Measurements from ENCODE around the gene KLK7. TPM values are rescaled to one million over a fixed set of nuclear protein-coding genes. Genes with fewer than 3 reads are reported as not detected.

The KLK7 gene
- total RNA-seq, 6 experiments from 2014 or later, result not detected

DNA sequence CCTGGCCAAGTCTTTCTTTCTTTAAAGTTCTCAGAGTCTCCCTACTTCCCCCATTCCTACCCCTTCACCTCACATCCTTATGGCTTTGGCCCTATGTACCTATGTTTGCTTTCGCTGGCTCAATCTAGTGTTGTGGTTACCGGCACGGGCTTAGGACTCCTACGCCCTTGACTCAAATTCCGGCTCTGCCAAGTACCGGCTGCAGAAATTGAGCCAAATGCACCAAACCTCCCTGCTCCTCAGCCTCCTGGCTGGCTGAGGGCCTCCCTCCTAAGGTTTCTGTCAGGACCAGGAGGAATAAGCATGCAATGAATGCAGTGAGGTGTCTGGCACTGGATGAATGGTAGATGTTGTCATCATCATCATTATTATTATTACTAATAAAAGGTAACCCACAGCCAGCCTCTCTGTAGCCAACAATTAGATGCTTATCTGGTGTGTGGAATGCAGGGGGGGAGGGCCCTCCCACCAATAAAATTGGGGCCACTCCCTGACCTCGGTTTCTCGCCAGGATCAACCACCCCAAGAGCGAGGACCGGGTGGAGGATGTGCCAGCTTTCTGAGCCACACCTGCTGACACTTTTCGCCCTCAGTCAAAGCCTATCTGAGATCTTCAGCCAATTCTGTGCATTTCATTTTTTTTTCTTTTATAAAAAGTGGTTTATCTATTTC is 51.6 kb downstream of the KLK7 start:
- peaks cover 10% of the 10 kb centered on the region for H3K27me3 Mint-ChIP-seq (ENCODE audit: insufficient read depth)
- DNase-seq, result no peak
- no peaks in the 10 kb centered on the region for H3K9me3 Mint-ChIP-seq
- no peaks in the 10 kb centered on the region for H3K36me3 Mint-ChIP-seq (ENCODE audit: low read depth)
- no peak overlapping the region for H3K27ac Mint-ChIP-seq
- H3K4me3 Mint-ChIP-seq, result no peak overlapping the region
- no peak for TF ChIP-seq CTCF (IDR thresholded peaks at IDR 0.05)
- H3K4me1 Mint-ChIP-seq (ENCODE audit: low read depth), result peaks cover 14% of the 10 kb centered on the region

- no peaks in the 10 kb centered on the region for H3K36me3 Mint-ChIP-seq (ENCODE audit: low read depth)
- H3K4me3 Mint-ChIP-seq, result no peak overlapping the region
- H3K27ac Mint-ChIP-seq, result no peak overlapping the region
- H3K4me1 Mint-ChIP-seq (ENCODE audit: low read depth), result peaks cover 14% of the 10 kb centered on the region
- no peaks in the 10 kb centered on the region for H3K9me3 Mint-ChIP-seq
- H3K27me3 Mint-ChIP-seq (ENCODE audit: insufficient read depth), result peaks cover 15% of the 10 kb centered on the region
- DNase-seq, result no peak
- TF ChIP-seq CTCF (IDR thresholded peaks at IDR 0.05), result no peak
Measured at GRCh38 chr19:50931023-50931422, 52.7 kb downstream of the KLK7 start.

- no peak overlapping the region for H3K27ac Mint-ChIP-seq
- H3K4me1 Mint-ChIP-seq (ENCODE audit: low read depth), result peaks cover 8% of the 10 kb centered on the region
- TF ChIP-seq CTCF (IDR thresholded peaks at IDR 0.05), result no peak
- peaks cover 17% of the 10 kb centered on the region for H3K27me3 Mint-ChIP-seq (ENCODE audit: insufficient read depth)
- DNase-seq, result no peak
- no peaks in the 10 kb centered on the region for H3K9me3 Mint-ChIP-seq
- H3K36me3 Mint-ChIP-seq (ENCODE audit: low read depth), result no peaks in the 10 kb centered on the region
- no peak overlapping the region for H3K4me3 Mint-ChIP-seq
Measured at GRCh38 chr19:50928831-50929230, 54.9 kb downstream of the KLK7 start.

Other genes with a start within 250 kb of the KLK7 start
- gene GPR32, start 213.5 kb downstream of the KLK7 start, total RNA-seq (2021; fragmentation: NEBNext Ultra II Directional; extraction: Animal tissue kit (Norgen Biotek cat#: 25700)), result not detected
- gene ACP4, start 193.5 kb downstream of the KLK7 start, total RNA-seq (2021; fragmentation: NEBNext Ultra II Directional; extraction: Animal tissue kit (Norgen Biotek cat#: 25700)), result not detected
- not detected for gene KLK1, start 160.1 kb downstream of the KLK7 start, total RNA-seq (2021; fragmentation: NEBNext Ultra II Directional; extraction: Animal tissue kit (Norgen Biotek cat#: 25700))
- gene KLK15, start 150.3 kb downstream of the KLK7 start, total RNA-seq (2021; fragmentation: NEBNext Ultra II Directional; extraction: Animal tissue kit (Norgen Biotek cat#: 25700)), result not detected
- not detected for gene KLK3, start 129.0 kb downstream of the KLK7 start, total RNA-seq (2021; fragmentation: NEBNext Ultra II Directional; extraction: Animal tissue kit (Norgen Biotek cat#: 25700))
- not detected for gene KLK2, start 110.5 kb downstream of the KLK7 start, total RNA-seq (2021; fragmentation: NEBNext Ultra II Directional; extraction: Animal tissue kit (Norgen Biotek cat#: 25700))
- not detected for gene KLK4, start 72.5 kb downstream of the KLK7 start, total RNA-seq (2021; fragmentation: NEBNext Ultra II Directional; extraction: Animal tissue kit (Norgen Biotek cat#: 25700))
- not detected for gene KLK5, start 30.9 kb downstream of the KLK7 start, total RNA-seq (2021; fragmentation: NEBNext Ultra II Directional; extraction: Animal tissue kit (Norgen Biotek cat#: 25700))
- not detected for gene KLK6, start 14.3 kb downstream of the KLK7 start, total RNA-seq (2021; fragmentation: NEBNext Ultra II Directional; extraction: Animal tissue kit (Norgen Biotek cat#: 25700))
- gene KLK8, start 17.7 kb upstream of the KLK7 start, total RNA-seq (2021; fragmentation: NEBNext Ultra II Directional; extraction: Animal tissue kit (Norgen Biotek cat#: 25700)), result not detected
- gene KLK10, start 35.8 kb upstream of the KLK7 start, total RNA-seq (2021; fragmentation: NEBNext Ultra II Directional; extraction: Animal tissue kit (Norgen Biotek cat#: 25700)), result not detected
- gene KLK11, start 42.7 kb upstream of the KLK7 start, total RNA-seq (2021; fragmentation: NEBNext Ultra II Directional; extraction: Animal tissue kit (Norgen Biotek cat#: 25700)), result not detected
- gene KLK12, start 51.1 kb upstream of the KLK7 start, total RNA-seq (2021; fragmentation: NEBNext Ultra II Directional; extraction: Animal tissue kit (Norgen Biotek cat#: 25700)), result not detected
- gene KLK13, start 81.2 kb upstream of the KLK7 start, total RNA-seq (2021; fragmentation: NEBNext Ultra II Directional; extraction: Animal tissue kit (Norgen Biotek cat#: 25700)), result not detected
- under 1 TPM in 1 of 6 experiments, not detected in 5; 0.23 TPM for gene KLK14, start 99.0 kb upstream of the KLK7 start, total RNA-seq (2021; fragmentation: NEBNext Ultra II Directional; extraction: Animal tissue kit (Norgen Biotek cat#: 25700))
- 1 to 10 TPM; 5.0 to 8.9 (median 5.9) TPM for gene CTU1, start 124.5 kb upstream of the KLK7 start, total RNA-seq (2021; fragmentation: NEBNext Ultra II Directional; extraction: Animal tissue kit (Norgen Biotek cat#: 25700))
- not detected for gene SIGLEC9, start 141.0 kb upstream of the KLK7 start, total RNA-seq (2021; fragmentation: NEBNext Ultra II Directional; extraction: Animal tissue kit (Norgen Biotek cat#: 25700))
- not detected for gene SIGLEC7, start 158.4 kb upstream of the KLK7 start, total RNA-seq (2021; fragmentation: NEBNext Ultra II Directional; extraction: Animal tissue kit (Norgen Biotek cat#: 25700))
- gene CD33, start 241.2 kb upstream of the KLK7 start, total RNA-seq (2021; fragmentation: NEBNext Ultra II Directional; extraction: Animal tissue kit (Norgen Biotek cat#: 25700)), result not detected